HepG2 (cell line): ENCODE measurements around the gene HMG20B. TPM values are rescaled to one million over a fixed set of nuclear protein-coding genes. Genes with fewer than 3 reads are reported as not detected.

Experiments
- ATAC-seq: fragments of 200-7000 bp; cut with Tn5 transposase; 3 replicates; pipeline ENCODE4 v1.9.1; 2020; ENCODE audit warnings: mild to moderate bottlenecking, moderate library complexity
- BruUV-seq: library from RNA; stranded (reverse); fragments of 400-500 nt; replicated peaks from 2 replicates; lab custom pipeline; 2021; lab: Mats Ljungman, UMichigan
- CTCF ChIA-PET: fragments of 300-600 bp; formaldehyde crosslinking; extraction: SDS; loops from one replicate; lab custom pipeline; 2021; ENCODE audit warnings: low total read pairs, inconsistent platforms, low intra/inter-chr PET ratio; lab: Yijun Ruan, JAX
- POLR2A ChIA-PET: fragments of 350-600 bp; sonication (Branson Sonifier 250); formaldehyde crosslinking; loops from one replicate; lab custom pipeline; 2020; ENCODE audit warnings: antibody characterized with exemption, inconsistent platforms; lab: Yijun Ruan, JAX
- DNase-seq: peaks from one replicate; pipeline ENCODE4 v3.0.0-alpha.2; 2015; ENCODE audit warnings: low spot score
- FAIRE-seq: peaks from 3 replicates; lab custom pipeline; 2011; peaks lifted over from hg19 to GRCh38; lab: Jason Lieb, UNC
- H2AFZ ChIP-seq: one replicate; pipeline ENCODE4 v1.6.1; 2011; ENCODE audit warnings: low read length, inconsistent platforms
- H3K27ac ChIP-seq: fragments of 300-600 bp; 3 replicates; pipeline ENCODE4 v1.8.0; 2011; ENCODE audit warnings: mixed run types, mild to moderate bottlenecking, mixed read lengths, low read length, inconsistent platforms; ENCODE audit not compliant: insufficient read depth; ENCODE audit errors: extremely low read length
- H3K27me3 ChIP-seq, 2 experiments: fragments of 200-600 bp in 1 of 2; 2 replicates in 1 of 2; 3 replicates in 1 of 2; pipeline versions ENCODE4 v1.6.0 to v1.8.0; 2011; ENCODE audit warnings: low read length in 2 of 2, mild to moderate bottlenecking in 2 of 2, moderate library complexity in 2 of 2, inconsistent platforms in 1 of 2; ENCODE audit not compliant: insufficient read depth in 2 of 2, control insufficient read depth in 1 of 2
- H3K36me3 ChIP-seq, 2 experiments: fragments of 200-600 bp in 1 of 2; replicated peaks in 1 of 2; 2 replicates in 1 of 2; 3 replicates in 1 of 2; pipeline versions ENCODE4 v1.5.1 to v1.8.0; 2011; ENCODE audit warnings: low read length in 2 of 2, inconsistent platforms in 1 of 2; ENCODE audit not compliant: insufficient read depth in 2 of 2, control insufficient read depth in 1 of 2
- H3K4me1 ChIP-seq: 2 replicates; pipeline ENCODE4 v1.5.1; 2012; ENCODE audit warnings: low read length, inconsistent platforms; ENCODE audit not compliant: insufficient read depth
- H3K4me2 ChIP-seq: 2 replicates; pipeline ENCODE4 v1.6.0; 2011; ENCODE audit warnings: low read depth, low read length, inconsistent platforms
- H3K4me3 ChIP-seq, 3 experiments: fragments of 200-600 bp in 1 of 3; sonication (generic), shearing (Covaris generic) in 1 of 3; replicated peaks in 1 of 3; 2 replicates each; pipeline ENCODE4 v1.5.1; 2011 to 2016; ENCODE audit warnings: low read length in 3 of 3, inconsistent platforms in 2 of 3, low read depth in 2 of 3, mild to moderate bottlenecking in 2 of 3, control low read depth in 1 of 3, mixed read lengths in 1 of 3; ENCODE audit not compliant: insufficient read depth in 1 of 3
- H3K79me2 ChIP-seq: one replicate; pipeline ENCODE4 v1.6.1; 2011; ENCODE audit warnings: low read length, inconsistent platforms; ENCODE audit not compliant: insufficient read depth
- H3K9ac ChIP-seq: 2 replicates; pipeline ENCODE4 v1.6.0; 2011; ENCODE audit warnings: mild to moderate bottlenecking, low read depth, low read length, inconsistent platforms; ENCODE audit not compliant: insufficient read depth
- H3K9me3 ChIP-seq: 2 replicates; pipeline ENCODE4 v1.5.1; 2012; ENCODE audit warnings: mild to moderate bottlenecking, low read length
- H4K20me1 ChIP-seq: 2 replicates; pipeline ENCODE4 v1.6.0; 2011; ENCODE audit warnings: inconsistent platforms, mild to moderate bottlenecking, low read length, moderate library complexity; ENCODE audit not compliant: insufficient read depth
- AGO2 ChIP-seq: fragments of 200-400 bp; formaldehyde crosslinking; optimal IDR thresholded peaks from 2 replicates; pipeline ENCODE3; 2017; ENCODE audit warnings: mild to moderate bottlenecking, low read depth, low read length, moderate library complexity
- CEBPB ChIP-seq: IDR thresholded peaks from 2 replicates; pipeline ENCODE4 v1.6.1; 2011; ENCODE audit warnings: low read depth, low read length, improper control_type of control experiment, borderline replicate concordance
- CENPT ChIP-seq: sonication (generic); formaldehyde crosslinking; IDR thresholded peaks from 2 replicates; pipeline ENCODE4 v1.8.0; 2022; ENCODE audit warnings: low read depth, mild to moderate bottlenecking, moderate library complexity, missing genetic modification reagents
- DMAP1 ChIP-seq: IDR thresholded peaks from 2 replicates; pipeline ENCODE4 v1.6.1; 2016
- MED8 ChIP-seq: sonication (generic); formaldehyde crosslinking; IDR thresholded peaks from 2 replicates; pipeline ENCODE4 v1.8.1; 2023; ENCODE audit warnings: mild to moderate bottlenecking, missing genetic modification reagents; ENCODE audit not compliant: insufficient replicate concordance
- MTA1 ChIP-seq: sonication (generic); formaldehyde crosslinking; IDR thresholded peaks from 2 replicates; pipeline ENCODE4 v1.4.0; 2020; ENCODE audit warnings: missing genetic modification reagents, mild to moderate bottlenecking, borderline replicate concordance
- POLR2A ChIP-seq, 2 experiments: IDR thresholded peaks; 2 replicates each; pipeline ENCODE4 v1.6.1; 2011; ENCODE audit warnings: low read depth in 2 of 2, low read length in 2 of 2, mild to moderate bottlenecking in 1 of 2, moderate library complexity in 1 of 2; ENCODE audit not compliant: insufficient read depth in 1 of 2
- ZNF136 ChIP-seq: sonication (generic); formaldehyde crosslinking; IDR thresholded peaks from 2 replicates; pipeline ENCODE4 v1.8.1; 2022; ENCODE audit warnings: low read depth, mild to moderate bottlenecking, moderate library complexity, missing genetic modification reagents
- ZNF331 ChIP-seq: sonication (generic); formaldehyde crosslinking; IDR thresholded peaks from 2 replicates; pipeline ENCODE4 v1.4.0; 2020; ENCODE audit warnings: missing genetic modification reagents
- ZNF660 ChIP-seq: sonication (generic); formaldehyde crosslinking; IDR thresholded peaks from 2 replicates; pipeline ENCODE4 v1.5.1; 2020; ENCODE audit warnings: mild to moderate bottlenecking, low read depth, missing genetic modification reagents, borderline replicate concordance
- ZNF749 ChIP-seq: sonication (generic); formaldehyde crosslinking; IDR thresholded peaks from 2 replicates; pipeline ENCODE4 v1.8.0; 2022; ENCODE audit warnings: mild to moderate bottlenecking, missing genetic modification reagents, moderate library complexity, borderline replicate concordance
- WGBS: methylation state at CpG from one replicate; pipeline ENCODE4 v1.1.6; 2017; ENCODE audit warnings: low lambda C conversion rate; 5-methylcytosine and 5-hydroxymethylcytosine counted together
- in situ Hi-C: cut with HindIII; loops from 2 replicates; pipeline ENCODE4 v1.10.0; 2017; ENCODE audit warnings: low pct_unique_long_range_greater_than_20kb; ENCODE audit not compliant: extremely low pct_ligation_motif_present
- intact Hi-C: fragments of 100-400 bp; cut with micrococcal nuclease; formaldehyde crosslinking; loops from one replicate; pipeline ENCODE4 v1.10.0; 2022; ENCODE audit not compliant: unreplicated experiment
- polyA plus RNA-seq, 8 experiments: library from polyadenylated mRNA; depleted of rRNA in 3 of 8; stranded (reverse) in 7 of 8; unstranded in 1 of 8; fragments of >200 nt; fragmentation: Illumina TruSeq in 4 of 8; extraction: Trizol in 4 of 8; gene quantifications; 2 replicates each; pipeline versions ENCODE4 v1.2.1 to v1.2.3, GENCODE V29; 2011 to 2016; ENCODE audit warnings: low read depth in 4 of 8, missing spikeins in 1 of 8, mixed read lengths in 1 of 8; ENCODE audit not compliant: insufficient read depth in 1 of 8
- total RNA-seq, 5 experiments: library from RNA; depleted of rRNA; stranded (reverse); fragments of >200 nt; fragmentation: Illumina TruSeq; extraction: Trizol; gene quantifications; 2 replicates each; pipeline ENCODE4 v1.2.3, GENCODE V29; 2016; ENCODE audit warnings: low read depth in 1 of 5
- TF ChIP-seq, protein P1 (sequence below): sonication (generic); formaldehyde crosslinking; IDR thresholded peaks from 2 replicates; pipeline ENCODE4 v1.4.0; 2020; ENCODE audit warnings: missing genetic modification reagents, borderline replicate concordance
- TF ChIP-seq, protein P2 (sequence below): sonication (generic); formaldehyde crosslinking; IDR thresholded peaks from 2 replicates; pipeline ENCODE4 v1.5.1; 2020; ENCODE audit warnings: missing genetic modification reagents, mild to moderate bottlenecking, borderline replicate concordance

HMG20B gene
- total and polyA plus RNA-seq, 2 of the 13 experiments (the other 11 are each of a cell fraction or from before 2014, with no cell fraction given): 23.9 to 29.2 TPM

DNA sequence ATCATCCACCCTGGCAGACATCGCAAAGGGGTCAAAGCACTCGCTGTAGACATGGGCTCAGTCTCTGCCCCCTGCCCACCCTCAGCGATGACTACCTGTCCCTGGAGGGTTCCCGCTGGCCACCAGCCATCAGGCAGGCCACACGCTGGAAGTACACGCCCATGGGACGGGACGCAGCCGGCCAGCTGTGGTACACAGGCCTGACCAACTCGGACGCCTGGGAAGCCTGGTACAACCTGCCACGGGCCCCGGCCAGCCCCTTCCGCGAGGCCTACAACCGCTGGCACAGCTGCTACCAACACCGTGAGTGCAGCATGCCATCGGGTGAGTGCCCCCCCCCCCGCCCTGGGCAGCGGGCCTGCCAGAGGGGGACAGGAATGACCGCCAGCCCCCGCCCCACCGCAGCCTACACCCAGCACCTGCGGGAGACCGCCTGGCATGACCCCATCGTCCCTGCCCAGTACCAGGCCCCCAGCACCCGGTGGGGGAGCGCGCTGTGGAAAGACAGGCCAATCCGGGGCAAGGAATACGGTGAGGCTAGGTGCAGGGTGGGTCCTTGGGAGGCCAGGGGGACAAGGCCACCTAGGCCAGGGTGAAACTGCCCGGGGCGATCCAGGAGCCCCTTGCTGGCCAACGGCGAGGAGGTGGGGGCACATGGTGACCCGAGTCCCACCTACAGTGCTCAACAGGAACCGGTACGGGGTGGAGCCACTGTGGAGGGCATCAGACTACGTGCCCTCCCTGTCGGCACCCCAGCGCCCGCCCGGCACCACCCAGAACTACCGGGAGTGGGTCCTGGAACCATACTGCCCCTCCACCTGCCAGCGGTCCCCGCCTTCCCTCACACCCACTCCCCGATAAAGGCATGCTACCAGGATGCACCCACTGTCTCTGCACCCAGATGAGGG lies 29.3 kb upstream of the HMG20B start:
- intact Hi-C loops: no loop called here

More for the DNA sequence above, 29.3 kb upstream of the HMG20B start:
- Histone ChIP-seq H3K4me1 (no peaks in the 10 kb centered on the region), H3K9me3 (no peaks in the 10 kb centered on the region), H3K4me3 (no peak overlapping the region), H3K27ac (no peak overlapping the region), H4K20me1 (no peaks in the 10 kb centered on the region; the same call in 1 of the 2 replicates), H3K4me2 (no peak overlapping the region), H3K36me3 (peaks cover 3 to 10% of the 10 kb centered on the region in 2 experiments; a peak in 3 of 5 replicates), H3K9ac (no peak overlapping the region), H2AFZ (no peak overlapping the region), H3K79me2 (no peaks in the 10 kb centered on the region), H3K27me3 (no peaks in the 10 kb centered on the region)
- no TSS peak for BruUV-seq
- FAIRE-seq (no peak), ATAC-seq (no peak), DNase-seq (no peak)
- TF ChIP-seq MED8 (CRISPR knock-in tag) (no peak), ZNF331 (CRISPR knock-in tag) (no peak), DMAP1 (CRISPR knock-in tag) (no peak), ZNF749 (CRISPR knock-in tag) (no peak), ZNF136 (CRISPR knock-in tag) (no peak), CEBPB (no peak), MTA1 (no peak), AGO2 (peak; percentile 45), CENPT (no peak), ZNF660 (CRISPR knock-in tag) (no peak), POLR2A (IDR thresholded peaks at IDR 0.05; ENCODE audit: insufficient read depth in 1 of 2, low read depth in 2 of 2, low read length in 2 of 2) (0 out of 4 replicates have a peak, but pooled peaks of 1 of the 2 experiments have one; percentile 11)
- TF ChIP-seq, protein P1, sequence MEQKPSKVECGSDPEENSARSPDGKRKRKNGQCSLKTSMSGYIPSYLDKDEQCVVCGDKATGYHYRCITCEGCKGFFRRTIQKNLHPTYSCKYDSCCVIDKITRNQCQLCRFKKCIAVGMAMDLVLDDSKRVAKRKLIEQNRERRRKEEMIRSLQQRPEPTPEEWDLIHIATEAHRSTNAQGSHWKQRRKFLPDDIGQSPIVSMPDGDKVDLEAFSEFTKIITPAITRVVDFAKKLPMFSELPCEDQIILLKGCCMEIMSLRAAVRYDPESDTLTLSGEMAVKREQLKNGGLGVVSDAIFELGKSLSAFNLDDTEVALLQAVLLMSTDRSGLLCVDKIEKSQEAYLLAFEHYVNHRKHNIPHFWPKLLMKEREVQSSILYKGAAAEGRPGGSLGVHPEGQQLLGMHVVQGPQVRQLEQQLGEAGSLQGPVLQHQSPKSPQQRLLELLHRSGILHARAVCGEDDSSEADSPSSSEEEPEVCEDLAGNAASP: no peak
- TF ChIP-seq, protein P2, sequence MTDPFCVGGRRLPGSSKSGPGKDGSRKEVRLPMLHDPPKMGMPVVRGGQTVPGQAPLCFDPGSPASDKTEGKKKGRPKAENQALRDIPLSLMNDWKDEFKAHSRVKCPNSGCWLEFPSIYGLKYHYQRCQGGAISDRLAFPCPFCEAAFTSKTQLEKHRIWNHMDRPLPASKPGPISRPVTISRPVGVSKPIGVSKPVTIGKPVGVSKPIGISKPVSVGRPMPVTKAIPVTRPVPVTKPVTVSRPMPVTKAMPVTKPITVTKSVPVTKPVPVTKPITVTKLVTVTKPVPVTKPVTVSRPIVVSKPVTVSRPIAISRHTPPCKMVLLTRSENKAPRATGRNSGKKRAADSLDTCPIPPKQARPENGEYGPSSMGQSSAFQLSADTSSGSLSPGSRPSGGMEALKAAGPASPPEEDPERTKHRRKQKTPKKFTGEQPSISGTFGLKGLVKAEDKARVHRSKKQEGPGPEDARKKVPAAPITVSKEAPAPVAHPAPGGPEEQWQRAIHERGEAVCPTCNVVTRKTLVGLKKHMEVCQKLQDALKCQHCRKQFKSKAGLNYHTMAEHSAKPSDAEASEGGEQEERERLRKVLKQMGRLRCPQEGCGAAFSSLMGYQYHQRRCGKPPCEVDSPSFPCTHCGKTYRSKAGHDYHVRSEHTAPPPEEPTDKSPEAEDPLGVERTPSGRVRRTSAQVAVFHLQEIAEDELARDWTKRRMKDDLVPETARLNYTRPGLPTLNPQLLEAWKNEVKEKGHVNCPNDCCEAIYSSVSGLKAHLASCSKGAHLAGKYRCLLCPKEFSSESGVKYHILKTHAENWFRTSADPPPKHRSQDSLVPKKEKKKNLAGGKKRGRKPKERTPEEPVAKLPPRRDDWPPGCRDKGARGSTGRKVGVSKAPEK: no peak
- in situ Hi-C loops: no loop called here
- ChIA-PET CTCF (no interaction called here), POLR2A (no interaction called here)
- WGBS: 95% methylated on average over 14 of the region's 47 CpGs
